Thoracic aorta (tissue), 2 donors: ENCODE results near the gene PGAM1. TPM values are rescaled to one million over a fixed set of nuclear protein-coding genes. Genes with fewer than 3 reads are reported as not detected.
"Not testable (repeated sequence)": the region's sequence is repeated elsewhere in the genome, so short reads cannot be mapped to it uniquely, and the experiment has no call there.

ENCODE experiments used
- ATAC-seq: fragments of 150-250 bp; one replicate; pipeline ENCODE4 v1.8.0; 2017; ENCODE audit warnings: low read depth; ENCODE audit not compliant: insufficient number of reproducible peaks, low FRiP score
- DNase-seq: peaks from one replicate; pipeline ENCODE4 v3.0.0-alpha.2; 2020; ENCODE audit warnings: low spot score
- H3K27ac ChIP-seq, 2 donors: fragments of 200-600 bp; sonication (generic); 1 replicate in 1 of 2; 2 replicates in 1 of 2; pipeline ENCODE4 v1.5.1; 2016; ENCODE audit warnings: mild to moderate bottlenecking in 2 of 2, moderate library complexity in 2 of 2
- H3K27me3 ChIP-seq: fragments of 200-600 bp; sonication (generic); replicated peaks from 2 replicates; pipeline ENCODE4 v1.6.0; 2016; ENCODE audit warnings: mild to moderate bottlenecking; ENCODE audit not compliant: insufficient read depth
- H3K36me3 ChIP-seq: fragments of 200-600 bp; sonication (generic); one replicate; pipeline ENCODE4 v1.5.1; 2016
- H3K4me1 ChIP-seq, 2 donors: fragments of 200-600 bp; sonication (generic); 1 replicate in 1 of 2; 2 replicates in 1 of 2; pipeline versions ENCODE4 v1.5.1 to v1.6.0; 2016; ENCODE audit warnings: low read depth in 2 of 2, mild to moderate bottlenecking in 1 of 2; ENCODE audit not compliant: control insufficient read depth in 1 of 2
- H3K4me3 ChIP-seq: fragments of 200-600 bp; sonication (generic); 2 replicates; pipeline ENCODE4 v1.5.1; 2016; ENCODE audit warnings: mild to moderate bottlenecking
- H3K9me3 ChIP-seq: fragments of 200-600 bp; sonication (generic); 2 replicates; pipeline ENCODE4 v1.5.1; 2016
- total RNA-seq, 2 donors: library from RNA; depleted of rRNA; stranded (reverse); fragments of >200 nt; gene quantifications; one replicate each; pipeline versions ENCODE4 v1.1.0 to v1.2.3, GENCODE V29; 2016
- TF ChIP-seq, protein P1 (sequence below): fragments of 200-600 bp; sonication (generic); IDR thresholded peaks from one replicate; pipeline ENCODE4 v1.5.1; 2019; ENCODE audit warnings: antibody characterized with exemption

The PGAM1 gene
- total RNA-seq, 2 donors from 2014 or later, result 199 to 231 TPM

DNA sequence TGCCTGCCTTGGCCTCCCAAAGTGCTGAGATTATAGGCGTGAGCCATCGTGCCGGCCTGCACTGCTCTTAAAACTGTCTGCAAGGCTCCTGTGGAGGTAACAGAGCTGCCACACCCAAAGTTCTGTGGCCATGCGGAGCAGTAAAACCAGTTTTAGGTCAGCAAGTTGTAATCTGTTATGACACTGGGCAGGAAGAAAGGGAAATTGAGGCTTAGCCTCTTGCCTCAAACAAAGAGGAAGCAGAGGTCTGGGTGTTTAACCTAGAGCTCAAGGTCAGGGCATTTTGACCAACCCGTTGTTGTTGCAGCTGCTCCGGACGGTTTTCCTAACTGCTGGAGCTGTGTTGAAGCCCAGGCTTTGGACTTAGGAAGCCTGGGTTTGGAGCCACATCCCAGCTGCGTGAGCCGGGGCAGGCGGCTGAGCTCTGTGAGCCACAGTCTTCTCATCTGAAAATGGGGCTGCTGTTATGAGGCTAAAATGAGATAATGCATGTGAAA is 17.4 kb upstream of the PGAM1 start:
- Histone ChIP-seq H3K27ac (no peak overlapping the region), H3K4me1 (peaks cover 4 to 5% of the 10 kb centered on the region in 2 donors), H3K36me3 (no peaks in the 10 kb centered on the region), H3K4me3 (no peak overlapping the region), H3K9me3 (no peaks in the 10 kb centered on the region), H3K27me3 (no peaks in the 10 kb centered on the region)
- ATAC-seq (no peak), DNase-seq (no peak)
- TF ChIP-seq, protein P1, sequence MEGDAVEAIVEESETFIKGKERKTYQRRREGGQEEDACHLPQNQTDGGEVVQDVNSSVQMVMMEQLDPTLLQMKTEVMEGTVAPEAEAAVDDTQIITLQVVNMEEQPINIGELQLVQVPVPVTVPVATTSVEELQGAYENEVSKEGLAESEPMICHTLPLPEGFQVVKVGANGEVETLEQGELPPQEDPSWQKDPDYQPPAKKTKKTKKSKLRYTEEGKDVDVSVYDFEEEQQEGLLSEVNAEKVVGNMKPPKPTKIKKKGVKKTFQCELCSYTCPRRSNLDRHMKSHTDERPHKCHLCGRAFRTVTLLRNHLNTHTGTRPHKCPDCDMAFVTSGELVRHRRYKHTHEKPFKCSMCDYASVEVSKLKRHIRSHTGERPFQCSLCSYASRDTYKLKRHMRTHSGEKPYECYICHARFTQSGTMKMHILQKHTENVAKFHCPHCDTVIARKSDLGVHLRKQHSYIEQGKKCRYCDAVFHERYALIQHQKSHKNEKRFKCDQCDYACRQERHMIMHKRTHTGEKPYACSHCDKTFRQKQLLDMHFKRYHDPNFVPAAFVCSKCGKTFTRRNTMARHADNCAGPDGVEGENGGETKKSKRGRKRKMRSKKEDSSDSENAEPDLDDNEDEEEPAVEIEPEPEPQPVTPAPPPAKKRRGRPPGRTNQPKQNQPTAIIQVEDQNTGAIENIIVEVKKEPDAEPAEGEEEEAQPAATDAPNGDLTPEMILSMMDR, result no peak

- H3K9me3 ChIP-seq, result no peaks in the 10 kb centered on the region
- no peak for ATAC-seq
- TF ChIP-seq, protein P1, result no peak
- peaks cover 4 to 5% of the 10 kb centered on the region in 2 donors for H3K4me1 ChIP-seq
- H3K4me3 ChIP-seq, result no peak overlapping the region
- DNase-seq, result no peak
- no peak overlapping the region for H3K27ac ChIP-seq
- no peaks in the 10 kb centered on the region for H3K36me3 ChIP-seq
- H3K27me3 ChIP-seq, result no peaks in the 10 kb centered on the region
Observed at GRCh38 chr10:97411406-97411805, 14.6 kb upstream of the PGAM1 start.

DNA sequence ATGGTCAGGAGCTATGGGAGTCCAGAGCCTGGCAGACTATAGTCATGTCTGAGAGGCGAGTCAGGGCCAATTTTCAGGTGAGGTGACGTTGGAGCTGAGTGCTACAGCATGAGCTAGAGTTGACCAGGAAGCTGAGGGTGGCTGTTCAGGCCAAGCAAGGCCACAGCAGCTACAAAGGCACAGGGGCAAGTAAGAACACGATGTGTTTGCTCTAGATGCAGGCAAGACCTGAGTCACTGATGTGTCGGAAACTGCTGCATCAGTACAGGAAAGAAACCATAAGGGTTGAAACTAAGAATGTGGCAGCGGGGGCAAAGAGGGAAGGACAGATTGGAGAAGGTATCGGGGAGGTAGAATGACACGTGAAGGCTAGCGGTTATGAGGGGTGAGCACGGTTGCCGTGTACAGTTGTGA is 13.1 kb upstream of the PGAM1 start:
- TF ChIP-seq, protein P1, result no peak
- no peak overlapping the region for H3K4me3 ChIP-seq
- DNase-seq, result no peak
- no peaks in the 10 kb centered on the region for H3K36me3 ChIP-seq
- no peaks in the 10 kb centered on the region for H3K4me1 ChIP-seq
- no peak overlapping the region for H3K27ac ChIP-seq
- ATAC-seq, result no peak
- H3K27me3 ChIP-seq, result no peaks in the 10 kb centered on the region
- no peaks in the 10 kb centered on the region for H3K9me3 ChIP-seq

GRCh38 chr10:97416565-97416964 is 9.4 kb upstream of the PGAM1 start:
- H3K36me3 ChIP-seq, result no peaks in the 10 kb centered on the region
- H3K27ac ChIP-seq, result no peak overlapping the region
- no peak for ATAC-seq
- H3K27me3 ChIP-seq, result no peaks in the 10 kb centered on the region
- H3K4me1 ChIP-seq, result no peaks in the 10 kb centered on the region
- no peak overlapping the region for H3K4me3 ChIP-seq
- DNase-seq, result no peak
- TF ChIP-seq, protein P1, result no peak
- H3K9me3 ChIP-seq, result no peaks in the 10 kb centered on the region

GRCh38 chr10:97423757-97424098 is 2.3 kb upstream of the PGAM1 start:
- not testable (repeated sequence) for DNase-seq, H3K27me3 ChIP-seq, ATAC-seq, H3K27ac ChIP-seq, H3K4me3 ChIP-seq, H3K9me3 ChIP-seq, H3K36me3 ChIP-seq
- H3K4me1 ChIP-seq, result peaks cover 22 to 28% of the 10 kb centered on the region in 2 donors
